Stimulated activated naive CD8-positive, alpha-beta T cell treated with anti-CD3 and anti-CD28 coated beads, Interleukin-15, amount 100 ng/mL, for 72 hours (primary cell): Measurements from ENCODE around the gene CD46.
"Not testable (repeated sequence)": the region's sequence is repeated elsewhere in the genome, so short reads cannot be mapped to it uniquely, and the experiment has no call there.

Experiments used
- ATAC-seq: fragments of 150-1000 bp; cut with Tn5 transposase; 2 replicates; pipeline ENCODE4 v1.10.0; 2021; ENCODE audit warnings: mild to moderate bottlenecking, moderate library complexity
- DNase-seq, 2 donors: peaks; one replicate each; pipeline ENCODE4 v3.0.0; 2021 to 2022
- H3K27ac Mint-ChIP-seq, 2 donors: one replicate each; pipeline ENCODE4 v1.8.0; 2022; ENCODE audit warnings: mild to moderate bottlenecking in 2 of 2, mixed read lengths in 2 of 2, moderate library complexity in 2 of 2
- H3K27me3 Mint-ChIP-seq: one replicate; pipeline ENCODE4 v1.8.0; 2022; ENCODE audit warnings: mixed read lengths
- H3K4me1 Mint-ChIP-seq: one replicate; pipeline ENCODE4 v1.8.0; 2022; ENCODE audit warnings: mild to moderate bottlenecking, mixed read lengths
- H3K4me3 Mint-ChIP-seq, 2 donors: one replicate each; pipeline ENCODE4 v1.8.0; 2022; ENCODE audit warnings: mild to moderate bottlenecking in 2 of 2, mixed read lengths in 2 of 2, moderate library complexity in 1 of 2
- H3K9me3 Mint-ChIP-seq, 2 donors: one replicate each; pipeline ENCODE4 v1.8.0; 2022; ENCODE audit warnings: mixed read lengths in 2 of 2

CD46 gene

GRCh38 chr1:207766569-207766968 is 14.7 kb downstream of the CD46 start:
- DNase-seq (no peak), ATAC-seq (no peak)
- Mint-ChIP-seq H3K9me3 (peaks cover 0 to 4% of the 10 kb centered on the region in 2 donors), H3K27me3 (no peaks in the 10 kb centered on the region), H3K27ac (no peak overlapping the region), H3K4me1 (peaks cover 4% of the 10 kb centered on the region), H3K4me3 (no peak overlapping the region)

DNA sequence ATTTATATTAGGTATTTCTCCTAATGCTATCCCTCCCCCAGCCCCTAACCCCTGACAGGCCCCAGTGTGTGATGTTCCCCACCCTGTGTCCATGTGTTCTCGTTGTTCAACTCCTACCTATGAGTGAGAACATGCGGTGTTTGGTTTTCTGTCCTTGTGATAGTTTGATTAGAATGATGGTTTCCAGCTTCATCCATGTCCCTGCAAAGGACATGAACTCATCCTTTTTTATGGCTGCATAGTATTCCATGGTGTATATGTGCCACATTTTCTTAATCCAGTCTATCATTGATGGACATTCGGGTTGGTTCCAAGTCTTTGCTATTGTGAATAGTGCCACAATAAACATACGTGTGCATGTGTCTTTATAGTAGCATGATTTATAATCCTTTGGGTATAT is 18.7 kb downstream of the CD46 start:
- H3K4me3 Mint-ChIP-seq, H3K27ac Mint-ChIP-seq, H3K27me3 Mint-ChIP-seq, ATAC-seq, DNase-seq: not testable (repeated sequence)
- peaks cover 0 to 23% of the 10 kb centered on the region in 2 donors for H3K9me3 Mint-ChIP-seq
- H3K4me1 Mint-ChIP-seq = peaks cover 21% of the 10 kb centered on the region

DNA sequence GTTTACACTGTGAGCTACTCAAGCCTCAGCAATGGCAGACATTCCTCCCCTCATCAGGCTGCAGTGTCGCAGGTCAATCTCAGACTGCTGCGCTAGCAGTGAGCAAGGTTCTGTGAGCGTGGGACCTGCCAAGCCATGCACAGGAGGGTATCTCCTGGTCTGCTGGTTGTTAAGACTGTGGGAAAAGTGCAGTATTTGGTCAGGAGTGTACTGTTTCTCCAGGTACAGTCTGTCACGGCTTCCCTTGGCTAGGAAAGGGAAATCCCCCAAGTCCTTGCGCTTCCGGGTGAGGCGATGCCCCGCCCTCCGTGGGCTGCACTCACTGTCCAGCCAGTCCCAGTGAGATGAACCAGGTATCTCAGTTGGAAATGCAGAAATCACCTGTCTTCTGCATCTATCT is 24.2 kb downstream of the CD46 start:
- H3K4me1 Mint-ChIP-seq = peaks cover 35% of the 10 kb centered on the region
- ATAC-seq, H3K27me3 Mint-ChIP-seq, H3K4me3 Mint-ChIP-seq, H3K27ac Mint-ChIP-seq, DNase-seq: not testable (repeated sequence)
- H3K9me3 Mint-ChIP-seq = peaks cover 6 to 29% of the 10 kb centered on the region in 2 donors

- H3K27ac Mint-ChIP-seq, H3K4me3 Mint-ChIP-seq, H3K27me3 Mint-ChIP-seq: not testable (repeated sequence)
Measured at GRCh38 chr1:207777412-207777811, 25.6 kb downstream of the CD46 start.

DNA sequence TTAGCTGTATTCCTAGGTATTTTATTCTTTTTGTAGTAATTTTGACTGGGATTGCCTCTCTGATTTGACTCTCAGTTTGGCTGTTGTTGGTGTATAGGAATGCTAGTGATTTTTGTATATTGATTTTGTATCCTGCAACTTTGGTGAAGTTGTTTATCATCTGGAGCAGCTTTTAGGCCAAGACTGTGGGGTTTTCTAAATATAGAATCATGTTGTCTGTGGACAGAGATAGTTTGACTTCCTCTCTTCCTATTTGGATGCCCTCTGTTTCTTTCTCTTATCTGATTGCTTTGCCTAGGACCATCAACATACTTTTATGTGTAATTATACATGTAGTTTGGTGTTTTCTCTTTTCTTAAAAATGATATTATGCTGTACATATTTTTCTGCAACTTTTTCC is 27.2 kb downstream of the CD46 start:
- peaks cover 21% of the 10 kb centered on the region for H3K4me1 Mint-ChIP-seq
- no peaks in the 10 kb centered on the region for H3K27me3 Mint-ChIP-seq
- H3K4me3 Mint-ChIP-seq = no peak overlapping the region
- ATAC-seq (no peak), DNase-seq (no peak)
- H3K9me3 Mint-ChIP-seq = peaks cover 6% of the 10 kb centered on the region in 2 donors
- H3K27ac Mint-ChIP-seq = no peak overlapping the region

More at GRCh38 chr1:207777412-207777811, 25.6 kb downstream of the CD46 start:
- peaks cover 6 to 17% of the 10 kb centered on the region in 2 donors for H3K9me3 Mint-ChIP-seq
- peaks cover 36% of the 10 kb centered on the region for H3K4me1 Mint-ChIP-seq
- not testable (repeated sequence) for DNase-seq, ATAC-seq

DNA sequence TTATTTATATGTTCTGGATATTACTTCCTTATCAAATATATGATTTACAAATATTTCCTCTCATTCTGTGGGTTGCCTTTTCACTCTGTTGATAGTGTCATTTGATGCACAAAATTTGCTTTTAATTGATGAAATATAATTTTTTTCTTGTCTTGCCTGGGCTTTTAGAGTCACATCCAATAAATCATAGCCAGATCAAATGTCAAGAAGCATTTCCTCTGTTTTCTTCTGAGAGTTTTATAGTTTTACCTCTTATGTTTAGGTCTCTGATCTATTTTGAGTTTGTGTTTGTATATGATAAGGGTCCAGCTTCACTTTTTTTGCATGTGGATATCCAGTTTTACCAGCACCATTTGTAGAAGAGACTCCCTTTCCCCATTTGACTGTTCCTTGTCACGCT is 29.5 kb downstream of the CD46 start:
- Mint-ChIP-seq H3K4me3 (no peak overlapping the region), H3K4me1 (peaks cover 18% of the 10 kb centered on the region), H3K27me3 (no peaks in the 10 kb centered on the region)

DNA sequence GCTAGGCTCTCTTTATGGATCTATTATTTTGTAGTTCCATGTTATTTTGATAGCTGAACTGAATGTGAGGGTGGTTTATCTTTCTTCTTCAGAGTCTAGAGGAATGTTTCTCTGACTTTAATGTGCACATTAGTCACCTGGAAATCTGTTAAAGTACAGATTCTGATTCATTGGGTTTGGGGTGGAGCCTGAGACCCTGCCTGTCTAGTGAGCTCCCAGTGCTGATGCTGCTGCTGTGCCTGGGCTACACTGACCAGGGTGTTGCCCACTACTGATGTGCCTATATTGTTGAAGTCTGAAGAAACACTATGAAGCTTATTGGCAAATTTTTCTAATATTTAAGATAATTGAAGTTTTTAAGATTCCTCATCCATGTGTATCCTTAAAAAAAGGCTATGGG is 35.9 kb downstream of the CD46 start:
- ATAC-seq (no peak), DNase-seq (no peak)
- Mint-ChIP-seq H3K27ac (no peak overlapping the region), H3K4me3 (no peak overlapping the region), H3K27me3 (no peaks in the 10 kb centered on the region), H3K4me1 (no peaks in the 10 kb centered on the region), H3K9me3 (no peaks in the 10 kb centered on the region)

More for the DNA sequence above, 29.5 kb downstream of the CD46 start:
- no peak for DNase-seq
- no peak overlapping the region for H3K27ac Mint-ChIP-seq
- no peak for ATAC-seq
- H3K9me3 Mint-ChIP-seq = peaks cover 6% of the 10 kb centered on the region in 2 donors

GRCh38 chr1:207789386-207789785 is 37.5 kb downstream of the CD46 start:
- ATAC-seq = no peak
- no peaks in the 10 kb centered on the region for H3K9me3 Mint-ChIP-seq

DNA sequence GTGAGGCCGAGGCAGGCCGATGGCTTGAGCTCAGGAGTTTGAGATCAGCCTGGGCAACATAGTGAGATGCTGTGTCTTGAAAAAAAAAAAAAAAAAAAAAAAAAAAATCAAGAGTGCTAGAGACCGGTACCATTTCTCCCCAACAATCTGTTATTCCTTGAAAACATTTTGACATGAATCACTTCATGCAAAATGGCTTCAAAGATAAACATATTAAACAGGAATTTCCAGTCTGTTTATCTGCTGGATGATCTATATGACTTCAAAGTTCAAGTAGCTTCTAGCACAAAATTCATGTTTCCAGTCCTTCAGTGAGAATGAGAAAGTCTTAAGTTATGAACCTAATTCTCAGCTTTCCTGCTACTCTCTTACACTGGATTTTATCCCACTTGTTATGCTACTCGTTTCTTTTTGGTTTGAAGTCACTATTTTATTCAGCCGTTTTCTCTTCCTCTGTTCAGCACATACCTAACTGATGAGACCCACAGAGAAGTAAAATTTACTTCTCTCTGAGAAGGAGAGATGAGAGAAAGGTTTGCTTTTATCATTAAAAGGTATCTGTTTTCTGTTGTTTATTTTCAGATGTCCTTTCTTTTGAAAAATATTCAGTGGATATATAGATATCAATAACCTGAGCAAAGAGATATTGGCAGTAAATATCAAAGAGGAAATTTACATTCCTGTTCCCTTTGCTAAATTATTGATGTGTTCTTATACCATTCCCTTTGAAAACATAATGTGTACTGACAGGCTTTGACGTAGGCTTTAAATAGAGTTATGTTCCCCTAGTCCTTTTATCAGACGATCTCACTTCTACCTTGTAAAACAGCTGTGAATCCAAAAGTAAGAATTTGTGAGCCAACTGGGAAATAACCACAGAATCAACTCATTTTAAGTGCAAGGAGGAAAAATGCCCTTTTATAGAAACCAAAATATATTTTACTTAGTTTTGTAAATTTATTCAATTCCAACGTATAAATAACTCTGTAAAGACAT is 38.2 kb downstream of the CD46 start:
- H3K27me3 Mint-ChIP-seq = no peaks in the 10 kb centered on the region
- H3K27ac Mint-ChIP-seq = peak overlapping the region in 1 of 2 donors; percentile 40
- DNase-seq (no peak), ATAC-seq (no peak)
- H3K4me3 Mint-ChIP-seq = no peak overlapping the region
- H3K4me1 Mint-ChIP-seq = no peaks in the 10 kb centered on the region
- no peaks in the 10 kb centered on the region for H3K9me3 Mint-ChIP-seq

More at GRCh38 chr1:207789386-207789785, 37.5 kb downstream of the CD46 start:
- no peak overlapping the region for H3K4me3 Mint-ChIP-seq
- DNase-seq = no peak
- peak overlapping the region in 1 of 2 donors; percentile 40 for H3K27ac Mint-ChIP-seq
- H3K4me1 Mint-ChIP-seq = no peaks in the 10 kb centered on the region
- no peaks in the 10 kb centered on the region for H3K27me3 Mint-ChIP-seq

GRCh38 chr1:207791290-207791689 is 39.4 kb downstream of the CD46 start:
- ATAC-seq (no peak), DNase-seq (no peak)
- no peaks in the 10 kb centered on the region for H3K27me3 Mint-ChIP-seq
- no peak overlapping the region for H3K4me3 Mint-ChIP-seq
- H3K9me3 Mint-ChIP-seq = no peaks in the 10 kb centered on the region
- H3K4me1 Mint-ChIP-seq = no peaks in the 10 kb centered on the region
- H3K27ac Mint-ChIP-seq = no peak overlapping the region

DNA sequence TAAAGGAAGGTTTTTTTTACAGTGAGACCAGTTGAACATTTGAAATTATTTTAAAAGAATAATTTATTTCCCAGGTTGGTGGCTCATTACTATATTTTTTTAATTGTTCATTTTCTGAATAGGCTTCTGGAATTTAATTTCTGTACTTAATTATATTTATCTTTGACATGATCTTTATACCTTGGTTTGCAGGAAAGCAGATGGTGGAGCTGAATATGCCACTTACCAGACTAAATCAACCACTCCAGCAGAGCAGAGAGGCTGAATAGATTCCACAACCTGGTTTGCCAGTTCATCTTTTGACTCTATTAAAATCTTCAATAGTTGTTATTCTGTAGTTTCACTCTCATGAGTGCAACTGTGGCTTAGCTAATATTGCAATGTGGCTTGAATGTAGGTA is 41.5 kb downstream of the CD46 start:
- ATAC-seq (no peak), DNase-seq (no peak)
- H3K27ac Mint-ChIP-seq = peak overlapping the region in 1 of 2 donors; percentile 68
- H3K27me3 Mint-ChIP-seq = no peaks in the 10 kb centered on the region
- H3K9me3 Mint-ChIP-seq = no peaks in the 10 kb centered on the region
- peaks cover 17% of the 10 kb centered on the region for H3K4me1 Mint-ChIP-seq
- H3K4me3 Mint-ChIP-seq = no peak overlapping the region

- peaks cover 32% of the 10 kb centered on the region for H3K4me1 Mint-ChIP-seq
- no peaks in the 10 kb centered on the region for H3K27me3 Mint-ChIP-seq
- no peak for ATAC-seq
- no peak overlapping the region for H3K4me3 Mint-ChIP-seq
- H3K27ac Mint-ChIP-seq = no peak overlapping the region
- DNase-seq = no peak
- H3K9me3 Mint-ChIP-seq = no peaks in the 10 kb centered on the region
Measured at GRCh38 chr1:207794861-207795260, 43.0 kb downstream of the CD46 start.

DNA sequence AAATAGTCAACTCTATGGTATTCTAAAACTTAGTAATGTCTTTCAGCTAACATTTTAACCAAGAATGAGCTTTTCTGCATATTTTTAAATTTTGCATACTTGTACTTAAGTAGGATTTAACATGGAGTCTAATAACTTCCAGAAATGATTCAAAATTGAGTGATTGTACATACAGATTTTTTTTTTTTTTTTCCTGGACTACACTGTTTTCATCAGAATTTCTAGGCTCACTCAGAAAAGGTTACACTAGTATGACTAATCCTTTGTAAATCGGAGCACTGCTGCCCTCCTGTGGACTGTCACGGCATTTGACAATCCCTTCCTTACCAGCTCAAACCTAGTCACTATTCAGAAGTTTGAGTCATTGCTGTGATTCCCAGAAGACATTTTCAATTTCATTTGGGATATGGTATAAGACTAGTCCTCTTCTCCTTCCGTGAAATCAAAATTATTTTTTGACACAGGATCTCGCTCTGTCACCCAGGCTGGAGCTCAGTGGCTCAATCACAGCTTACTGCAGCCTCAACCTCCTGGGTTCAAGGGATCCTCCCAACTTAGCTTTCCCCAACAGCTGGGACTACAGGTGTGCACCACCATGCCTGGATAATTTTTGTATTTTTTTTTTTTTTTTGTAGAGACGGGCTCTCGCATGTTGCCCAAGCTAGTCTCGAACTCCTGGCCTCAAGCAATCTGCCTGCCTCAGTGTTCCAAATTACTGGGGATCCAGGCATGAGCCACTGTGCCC is 45.5 kb downstream of the CD46 start:
- peaks cover 45% of the 10 kb centered on the region for H3K4me1 Mint-ChIP-seq
- H3K27me3 Mint-ChIP-seq = no peaks in the 10 kb centered on the region
- no peak overlapping the region for H3K4me3 Mint-ChIP-seq
- H3K27ac Mint-ChIP-seq = no peak overlapping the region
- DNase-seq (peak; percentile 48 to 69), ATAC-seq (peak; percentile 80)
- no peaks in the 10 kb centered on the region for H3K9me3 Mint-ChIP-seq

DNA sequence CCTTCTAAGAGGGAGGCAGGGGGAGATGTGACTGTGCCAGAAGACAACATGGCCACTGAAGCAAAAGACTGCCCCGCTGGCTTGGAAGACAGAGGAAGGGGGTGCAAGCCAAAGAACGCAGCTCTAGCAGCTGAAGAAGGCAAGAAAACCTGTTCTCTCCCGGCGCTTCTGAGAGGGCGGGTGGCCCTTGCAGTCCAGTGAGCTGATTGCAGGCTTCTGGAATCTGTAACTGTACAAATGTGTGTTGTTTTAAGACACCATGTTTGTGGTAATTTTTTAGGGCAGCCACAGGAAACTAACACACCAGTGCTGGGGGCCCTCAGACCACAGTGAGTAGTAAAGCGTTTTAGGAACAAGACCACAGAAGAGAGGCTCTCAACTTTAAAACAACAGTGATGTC is 47.0 kb downstream of the CD46 start:
- peak; percentile 82 for ATAC-seq
- peak overlapping the region; percentile 32 to 48 for H3K4me3 Mint-ChIP-seq
- DNase-seq = peak in 1 of 2 donors; percentile 46

DNA sequence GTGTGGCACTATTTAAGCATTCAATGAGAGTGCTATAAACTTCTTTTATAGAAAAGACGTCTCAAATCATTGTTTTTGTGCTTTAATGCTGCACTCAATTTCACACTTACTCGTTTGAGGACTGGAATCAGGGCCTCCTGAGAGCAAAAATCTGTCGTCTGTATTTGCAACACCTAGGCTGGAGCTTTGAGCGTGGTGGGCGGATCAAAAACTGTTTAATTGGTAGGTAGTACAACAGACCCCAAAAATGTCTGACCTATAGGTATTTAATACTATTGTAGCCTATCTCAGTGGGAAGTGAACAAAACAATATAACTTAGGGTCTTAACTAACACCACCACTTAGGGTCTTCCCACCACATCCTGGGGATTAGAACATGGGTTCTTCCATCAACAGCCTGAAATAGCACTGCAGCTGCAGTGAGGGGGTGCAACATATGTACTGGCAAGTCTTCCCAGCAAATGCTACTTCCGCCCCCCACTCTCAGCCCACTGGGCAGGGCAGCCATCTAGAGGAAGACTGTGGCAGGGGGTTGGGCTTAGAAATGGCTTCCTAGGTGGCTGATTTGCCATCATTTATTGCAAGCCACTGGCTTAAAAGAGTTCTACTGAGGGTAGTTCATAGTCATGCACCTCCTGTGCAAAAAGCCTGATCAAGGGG is 48.3 kb downstream of the CD46 start:
- DNase-seq (no peak), ATAC-seq (no peak)
- peak overlapping the region in 1 of 2 donors; percentile 91 for H3K27ac Mint-ChIP-seq
- no peak overlapping the region for H3K4me3 Mint-ChIP-seq
- no peaks in the 10 kb centered on the region for H3K9me3 Mint-ChIP-seq
- peaks cover 45% of the 10 kb centered on the region for H3K4me1 Mint-ChIP-seq
- H3K27me3 Mint-ChIP-seq = no peaks in the 10 kb centered on the region

More for the DNA sequence above, 47.0 kb downstream of the CD46 start:
- Mint-ChIP-seq H3K27ac (peak overlapping the region; percentile 77 to 84), H3K4me1 (peaks cover 45% of the 10 kb centered on the region), H3K27me3 (no peaks in the 10 kb centered on the region), H3K9me3 (no peaks in the 10 kb centered on the region)
